SK-MEL-5 (cell line): ENCODE data around the gene SUSD5. TPM values are rescaled to one million over a fixed set of nuclear protein-coding genes. Genes with fewer than 3 reads are reported as not detected.

Source experiments
- DNase-seq: peaks from one replicate; pipeline ENCODE4 v3.0.0-alpha.2; 2016; ENCODE audit warnings: low read depth, low spot score
- in situ Hi-C: cut with HindIII; loops from 2 replicates; pipeline ENCODE4 v1.10.0; 2016; ENCODE audit warnings: low sequenced_read_pairs, high pct_unique_total_duplicates, low pct_unique_long_range_greater_than_20kb
- small RNA-seq, 2 experiments: library from RNA; depleted of rRNA; stranded (forward); fragments of <200 nt; gene quantifications; one replicate each; pipeline ENCODE3, GENCODE V24; 2014
- total RNA-seq: library from RNA; depleted of rRNA; stranded (reverse); fragments of >200 nt; shearing (Covaris generic); gene quantifications from 2 replicates; pipeline ENCODE4 v1.2.3, GENCODE V29; 2014; rRNA removed

The SUSD5 gene
- total RNA-seq, 1 experiment from 2014 or later, result 2.2 TPM

DNA sequence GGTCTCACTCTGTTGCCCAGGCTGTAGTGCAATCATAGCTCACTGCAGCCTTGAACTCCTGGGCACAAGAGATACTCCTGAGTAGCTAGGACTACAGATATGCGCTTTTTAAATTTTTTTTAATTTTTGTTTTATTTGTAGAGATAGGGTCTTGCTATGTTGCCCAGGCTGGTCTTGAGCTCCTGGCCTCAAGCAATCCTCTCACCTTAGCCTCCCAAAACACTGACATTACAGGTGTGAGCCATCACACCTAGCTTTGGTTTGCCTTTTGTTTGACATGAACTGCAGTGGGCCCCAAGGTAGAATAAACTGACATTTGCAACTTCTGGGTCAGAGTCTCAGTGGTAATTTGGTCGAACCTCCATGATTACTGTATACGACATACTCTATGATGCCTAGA, 113.8 kb downstream of the SUSD5 start:
- in situ Hi-C loops, result no loop called here
- no peak for DNase-seq

DNA sequence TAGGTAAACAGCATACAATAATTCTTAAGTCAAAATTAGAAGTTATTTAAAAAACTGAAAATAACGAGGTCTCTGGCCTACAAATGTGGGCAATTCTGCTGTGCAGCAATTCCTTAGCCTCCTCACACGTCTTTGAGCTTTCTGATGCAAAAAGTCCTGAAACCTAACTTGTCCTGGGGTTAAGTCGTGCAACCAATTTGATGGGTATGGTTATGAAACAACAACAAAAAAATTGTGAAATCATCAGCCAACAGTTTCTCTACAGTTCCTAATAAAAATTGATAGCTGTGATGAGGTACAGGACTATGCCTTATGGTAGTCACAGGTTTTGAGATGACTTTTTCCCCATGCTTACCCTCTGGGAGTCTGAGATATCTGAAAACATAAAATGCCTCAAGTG, 115.1 kb downstream of the SUSD5 start:
- no peak for DNase-seq
- in situ Hi-C loops, result no loop called here

DNA sequence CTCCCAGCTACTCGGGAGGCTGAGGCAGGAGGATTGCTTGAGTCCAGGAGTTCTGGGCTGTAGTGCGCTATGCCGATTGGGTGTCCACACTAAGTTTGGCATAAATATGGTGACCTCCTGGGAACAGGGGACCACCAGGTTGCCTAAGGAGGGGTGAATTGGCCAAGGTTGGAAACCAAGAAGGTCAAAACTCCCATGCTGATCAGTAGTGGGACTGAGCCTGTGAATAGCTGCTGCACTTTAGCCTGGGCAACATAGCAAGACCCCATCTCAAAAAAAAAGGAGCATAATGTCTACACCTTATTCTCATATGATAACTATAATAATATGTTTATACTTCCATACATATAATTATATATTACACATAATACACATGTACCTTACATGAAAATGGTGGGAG, 115.6 kb downstream of the SUSD5 start:
- in situ Hi-C loops, result no loop called here
- no peak for DNase-seq

DNA sequence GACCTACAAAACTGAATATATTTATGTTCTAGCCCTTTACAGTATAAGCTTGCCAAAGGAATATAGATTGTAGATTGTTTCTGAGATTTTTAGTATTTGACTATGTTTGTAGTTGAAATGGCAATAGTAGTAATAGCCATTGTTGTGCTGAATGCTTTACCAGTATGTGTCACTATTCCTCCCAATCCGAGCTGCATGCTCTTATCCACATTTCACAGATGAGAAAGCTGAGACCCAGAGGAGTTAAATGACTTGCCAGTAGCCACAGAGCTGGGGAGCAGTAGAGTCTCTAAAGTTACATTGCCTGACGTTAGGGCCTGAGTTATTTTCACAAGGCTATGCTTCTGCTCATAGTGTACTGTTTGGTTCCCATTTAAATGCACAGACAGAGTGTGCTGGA, 118.4 kb downstream of the SUSD5 start:
- no peak for DNase-seq
- in situ Hi-C loops, result no loop called here

Small RNA genes within 50 kb of the gene (small RNA-seq; reads per million reads assigned to genes)
- 0 reads per million in 2 experiments for gene AC123900.1
- gene RN7SL296P, result 0 to 0.05 reads per million in 2 experiments

Other genes with a start within 250 kb of the SUSD5 start
- 56.0 and 66.1 TPM in 2 replicates for gene GLB1, start 121.7 kb downstream of the SUSD5 start, total RNA-seq
- gene TMPPE, start 121.7 kb downstream of the SUSD5 start, total RNA-seq, result 1.6 and 2.0 TPM in 2 replicates
- 430 and 464 TPM in 2 replicates for gene CRTAP, start 104.8 kb downstream of the SUSD5 start, total RNA-seq
- gene FBXL2, start 58.6 kb upstream of the SUSD5 start, total RNA-seq, result 8.8 and 9.7 TPM in 2 replicates
- 29.1 and 33.7 TPM in 2 replicates for gene UBP1, start 221.6 kb upstream of the SUSD5 start, total RNA-seq